Mucosa of stomach (tissue), 1 donor: ENCODE data around the gene OR11A1.
"Not testable (repeated sequence)": the region's sequence is repeated elsewhere in the genome, so short reads cannot be mapped to it uniquely, and the experiment has no call there.

Source experiments
- H3K27me3 ChIP-seq: one replicate; pipeline ENCODE4 v1.7.0; 2013; ENCODE audit warnings: mild to moderate bottlenecking, low read length; ENCODE audit not compliant: control insufficient read depth, insufficient read depth
- H3K36me3 ChIP-seq: one replicate; pipeline ENCODE4 v1.7.0; 2013; ENCODE audit warnings: low read length; ENCODE audit not compliant: control insufficient read depth, insufficient read depth
- H3K4me1 ChIP-seq: one replicate; pipeline ENCODE4 v1.7.0; 2013; ENCODE audit warnings: mild to moderate bottlenecking, low read length; ENCODE audit not compliant: control insufficient read depth, insufficient read depth
- H3K4me3 ChIP-seq: one replicate; pipeline ENCODE4 v1.7.0; 2013; ENCODE audit warnings: low read length
- H3K9ac ChIP-seq: one replicate; pipeline ENCODE4 v1.7.0; 2013; ENCODE audit warnings: mild to moderate bottlenecking, low read length, moderate library complexity
- H3K9me3 ChIP-seq: one replicate; pipeline ENCODE4 v1.7.0; 2013; ENCODE audit warnings: mild to moderate bottlenecking, low read length, moderate library complexity; ENCODE audit not compliant: control insufficient read depth
- donor health status: Pancreatic carcinoma.

Gene OR11A1

DNA sequence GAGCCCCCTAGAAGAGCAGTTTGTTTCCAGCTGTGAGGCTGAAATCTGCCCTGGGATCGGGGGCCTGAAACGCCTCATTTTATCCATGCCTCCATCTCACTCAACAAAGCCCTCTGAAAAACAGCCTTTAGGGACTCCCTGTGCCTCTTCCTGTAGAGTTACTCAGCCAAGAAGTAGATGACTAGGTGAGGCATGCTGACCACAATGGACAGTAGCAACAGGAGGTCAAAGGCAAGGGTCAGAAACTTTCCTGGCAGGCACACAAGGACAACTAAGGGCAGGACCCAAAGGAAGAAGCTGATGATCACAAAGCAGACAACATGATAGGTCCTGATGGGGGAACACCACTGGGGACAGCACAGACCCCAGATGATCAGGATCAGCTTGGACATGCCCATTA, 18.1 kb upstream of the OR11A1 start:
- H3K27me3 ChIP-seq: no peaks in the 10 kb centered on the region
- H3K4me3 ChIP-seq: no peak overlapping the region
- H3K9ac ChIP-seq: no peak overlapping the region
- no peaks in the 10 kb centered on the region for H3K4me1 ChIP-seq
- no peaks in the 10 kb centered on the region for H3K9me3 ChIP-seq
- no peaks in the 10 kb centered on the region for H3K36me3 ChIP-seq

DNA sequence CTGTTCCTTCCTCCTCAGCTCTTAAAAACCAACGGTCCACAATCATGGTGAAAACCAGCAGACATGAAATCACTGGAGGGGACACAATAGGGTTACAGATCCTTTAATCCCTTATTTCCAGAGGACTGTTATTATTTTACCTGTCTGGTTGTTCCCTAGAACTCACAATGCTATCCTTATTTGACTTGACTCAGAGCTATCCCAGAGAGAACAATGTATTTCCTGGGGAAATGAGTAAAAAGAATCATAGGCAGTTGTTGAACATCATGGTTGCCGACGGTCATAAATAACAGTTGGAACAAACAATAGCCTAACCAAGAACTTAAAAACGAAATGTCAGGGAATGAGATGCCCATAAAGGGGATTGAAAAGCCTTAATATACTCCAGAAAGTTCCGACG, 9.4 kb upstream of the OR11A1 start:
- Histone ChIP-seq H3K36me3 (no peaks in the 10 kb centered on the region), H3K27me3 (no peaks in the 10 kb centered on the region), H3K9ac (no peak overlapping the region), H3K4me1 (peaks cover 4% of the 10 kb centered on the region), H3K9me3 (no peaks in the 10 kb centered on the region), H3K4me3 (no peak overlapping the region)

DNA sequence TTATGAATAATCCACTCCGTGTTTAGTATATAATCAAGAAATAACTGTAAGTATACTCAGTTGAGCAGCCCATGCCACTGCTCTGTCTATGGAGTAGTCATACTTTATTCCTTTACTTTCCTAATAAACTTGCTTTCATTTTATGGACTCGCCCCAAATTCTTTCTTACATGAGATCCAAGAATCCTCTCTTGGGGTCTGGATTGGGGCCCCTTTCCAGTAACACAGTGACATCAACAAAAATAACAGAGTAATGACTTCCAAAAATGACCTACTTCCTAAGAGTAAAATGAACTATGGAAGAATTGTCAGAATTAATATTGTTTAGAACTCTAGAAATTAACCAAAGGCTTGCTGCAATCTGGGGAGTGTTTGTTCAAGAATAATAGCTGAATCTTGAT, 8.9 kb upstream of the OR11A1 start:
- Histone ChIP-seq H3K9me3 (no peaks in the 10 kb centered on the region), H3K9ac (no peak overlapping the region), H3K27me3 (no peaks in the 10 kb centered on the region), H3K4me1 (peaks cover 4% of the 10 kb centered on the region), H3K36me3 (no peaks in the 10 kb centered on the region), H3K4me3 (no peak overlapping the region)

DNA sequence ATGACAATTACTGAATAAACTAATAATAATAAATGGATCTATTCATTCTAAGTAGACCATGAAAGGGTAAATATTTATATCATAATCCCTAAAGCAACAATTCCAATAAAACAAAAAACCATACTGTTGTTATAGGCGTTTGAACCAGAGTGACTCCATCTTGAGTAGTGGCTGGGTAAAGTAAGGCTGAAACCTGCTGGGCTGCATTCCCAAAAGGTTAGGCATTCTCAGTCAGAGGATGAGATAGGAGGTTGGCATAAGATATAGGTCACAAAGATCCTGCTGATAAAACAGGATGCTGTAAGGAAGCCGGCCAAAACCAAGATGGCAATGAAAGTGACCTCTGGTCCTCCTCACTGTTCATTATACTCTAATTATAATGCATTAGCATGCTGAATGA, 8.4 kb upstream of the OR11A1 start:
- Histone ChIP-seq H3K36me3 (no peaks in the 10 kb centered on the region), H3K9me3 (no peaks in the 10 kb centered on the region), H3K27me3 (no peaks in the 10 kb centered on the region), H3K9ac (no peak overlapping the region), H3K4me1 (peaks cover 4% of the 10 kb centered on the region), H3K4me3 (no peak overlapping the region)

DNA sequence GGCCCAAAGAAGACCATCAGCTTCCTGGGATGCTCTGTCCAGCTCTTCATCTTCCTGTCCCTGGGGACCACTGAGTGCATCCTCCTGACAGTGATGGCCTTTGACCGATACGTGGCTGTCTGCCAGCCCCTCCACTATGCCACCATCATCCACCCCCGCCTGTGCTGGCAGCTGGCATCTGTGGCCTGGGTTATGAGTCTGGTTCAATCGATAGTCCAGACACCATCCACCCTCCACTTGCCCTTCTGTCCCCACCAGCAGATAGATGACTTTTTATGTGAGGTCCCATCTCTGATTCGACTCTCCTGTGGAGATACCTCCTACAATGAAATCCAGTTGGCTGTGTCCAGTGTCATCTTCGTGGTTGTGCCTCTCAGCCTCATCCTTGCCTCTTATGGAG, 5.2 kb upstream of the OR11A1 start:
- Histone ChIP-seq H3K4me1 (peaks cover 4% of the 10 kb centered on the region), H3K27me3 (peaks cover 2% of the 10 kb centered on the region), H3K9me3 (no peaks in the 10 kb centered on the region), H3K9ac (no peak overlapping the region), H3K36me3 (no peaks in the 10 kb centered on the region), H3K4me3 (no peak overlapping the region)

DNA sequence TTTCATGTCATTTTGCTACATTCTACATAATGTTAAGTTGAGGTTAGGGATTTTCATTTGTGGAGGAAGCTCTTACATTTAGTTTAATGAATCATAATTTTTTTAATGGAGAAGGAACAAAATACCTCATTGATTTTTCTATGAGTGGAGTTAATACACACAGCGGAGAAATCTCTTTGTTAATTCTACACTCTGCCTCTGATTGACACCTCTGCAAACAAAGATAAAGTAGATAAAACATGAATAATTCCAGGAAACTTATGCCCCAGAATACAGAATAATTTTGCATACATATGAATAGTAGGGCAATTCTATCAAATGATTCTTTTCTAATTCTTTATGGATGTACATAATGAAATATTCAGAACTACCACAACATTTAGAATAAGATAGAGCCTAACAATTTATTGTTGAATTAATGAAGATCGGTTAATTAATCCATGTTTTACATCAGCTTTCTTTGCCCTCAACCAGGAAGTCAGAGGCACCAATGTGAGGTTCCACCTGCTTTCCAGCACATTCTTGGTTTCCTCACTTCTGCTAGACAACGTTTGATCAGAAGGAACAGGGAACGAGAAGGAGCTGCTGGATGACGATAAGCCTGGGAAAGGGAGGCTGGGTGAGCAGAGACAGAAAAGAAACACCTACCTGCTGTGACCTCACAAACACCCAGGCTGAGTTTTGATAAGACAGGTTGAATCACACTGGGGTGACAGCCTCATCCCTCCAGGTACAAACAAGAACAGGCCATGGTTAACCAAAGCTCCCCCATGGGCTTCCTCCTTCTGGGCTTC, 4.3 kb upstream of the OR11A1 start:
- Histone ChIP-seq H3K9me3 (no peaks in the 10 kb centered on the region), H3K27me3 (peaks cover 2% of the 10 kb centered on the region), H3K9ac (no peak overlapping the region), H3K4me1 (peaks cover 4% of the 10 kb centered on the region), H3K4me3 (no peak overlapping the region), H3K36me3 (no peaks in the 10 kb centered on the region)

DNA sequence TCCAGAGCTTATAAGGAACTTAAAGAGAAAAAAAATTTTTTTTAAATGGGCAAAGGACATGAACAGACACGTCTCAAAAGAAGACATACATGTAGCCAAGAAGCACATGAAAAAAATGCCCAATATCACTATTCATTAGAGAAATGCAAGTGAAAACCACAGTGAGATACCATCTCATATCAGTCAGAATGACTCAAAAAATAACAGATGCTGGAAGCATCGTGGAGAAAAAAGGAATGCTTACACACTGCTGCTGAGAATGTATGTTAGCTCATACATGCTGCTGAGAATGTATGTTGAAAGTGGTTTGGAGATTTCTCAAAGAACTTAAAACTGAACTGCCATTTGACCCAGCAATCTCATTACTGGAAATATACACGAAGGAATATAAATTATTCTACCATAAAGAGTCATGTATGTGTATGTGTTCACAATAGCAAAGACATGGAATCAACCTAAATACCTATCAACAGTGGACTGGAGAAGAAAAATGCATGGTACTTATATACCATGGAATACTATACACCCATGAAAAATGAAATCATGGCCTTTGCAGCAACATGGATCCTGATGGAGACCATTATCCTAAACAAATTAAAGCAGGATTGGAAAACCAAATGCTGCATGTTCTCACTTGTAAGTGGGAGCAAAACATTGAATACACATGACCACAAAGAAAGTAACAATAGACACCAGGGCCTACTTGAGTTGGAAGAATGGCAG, 5.2 kb downstream of the OR11A1 start:
- H3K9ac ChIP-seq: no peak overlapping the region
- H3K4me3 ChIP-seq: no peak overlapping the region
- H3K9me3 ChIP-seq: no peaks in the 10 kb centered on the region
- no peaks in the 10 kb centered on the region for H3K27me3 ChIP-seq
- no peaks in the 10 kb centered on the region for H3K36me3 ChIP-seq
- H3K4me1 ChIP-seq: no peaks in the 10 kb centered on the region

DNA sequence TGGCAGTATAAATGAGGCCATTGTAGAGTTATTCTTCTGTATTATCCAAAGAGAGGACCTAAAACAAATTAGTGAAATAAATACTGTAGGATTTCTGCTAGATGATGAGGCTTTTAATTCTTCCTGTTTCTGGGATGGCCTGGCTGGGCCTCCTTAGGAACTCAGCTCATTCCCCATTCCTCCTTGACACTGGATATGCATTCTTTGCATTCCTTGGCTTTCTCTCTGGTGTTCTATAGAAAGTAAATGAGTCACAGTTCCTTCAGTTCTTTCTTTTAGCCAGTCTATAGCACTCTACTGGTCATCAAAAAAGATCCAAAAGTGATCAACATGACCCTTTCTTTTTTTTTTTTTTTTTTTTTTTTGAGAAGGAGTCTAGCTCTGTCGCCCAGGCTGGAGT, 9.2 kb downstream of the OR11A1 start:
- H3K9ac ChIP-seq: no peak overlapping the region
- no peaks in the 10 kb centered on the region for H3K4me1 ChIP-seq
- H3K4me3 ChIP-seq: no peak overlapping the region
- H3K36me3 ChIP-seq: no peaks in the 10 kb centered on the region
- no peaks in the 10 kb centered on the region for H3K9me3 ChIP-seq
- H3K27me3 ChIP-seq: no peaks in the 10 kb centered on the region

DNA sequence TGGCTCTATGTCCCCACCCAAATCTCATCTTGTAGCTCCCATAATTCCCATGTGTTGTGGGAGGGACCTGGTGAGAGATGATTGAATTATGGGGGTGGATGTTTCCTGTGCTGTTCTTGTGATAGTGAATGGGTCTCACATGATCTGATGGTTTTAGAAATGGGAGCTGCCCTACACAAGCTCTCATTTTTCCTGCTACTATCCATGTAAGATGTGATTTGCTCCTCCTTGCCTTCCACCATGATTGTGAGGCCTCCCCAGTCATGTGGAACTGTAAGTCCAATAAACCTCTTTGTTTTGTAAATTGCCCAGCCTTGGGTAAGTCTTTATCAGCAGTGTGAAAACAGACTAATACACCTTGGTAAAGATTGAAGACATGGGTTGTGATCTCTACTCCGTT, 12.8 kb downstream of the OR11A1 start:
- not testable (repeated sequence) for H3K36me3 ChIP-seq, H3K27me3 ChIP-seq, H3K4me1 ChIP-seq, H3K9me3 ChIP-seq, H3K4me3 ChIP-seq, H3K9ac ChIP-seq

DNA sequence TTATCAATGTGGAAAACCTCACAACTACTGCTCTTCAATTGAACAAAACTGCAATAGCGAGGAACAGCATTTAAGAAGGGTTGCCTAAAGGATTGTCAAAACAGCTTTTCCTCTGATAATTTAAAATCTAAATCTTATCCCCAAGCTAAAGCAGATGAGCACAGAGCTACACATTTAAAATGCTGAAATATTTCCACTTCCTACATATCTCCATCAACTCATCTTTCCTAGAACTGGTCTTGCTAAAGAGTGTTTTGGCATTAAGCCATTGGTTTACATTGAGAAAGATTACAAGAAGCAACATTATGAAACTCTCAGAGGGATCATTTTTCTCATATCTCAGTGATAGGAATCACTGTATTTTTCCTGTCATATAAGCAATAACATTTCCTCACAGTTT, 14.2 kb downstream of the OR11A1 start:
- Histone ChIP-seq H3K27me3 (no peaks in the 10 kb centered on the region), H3K9me3 (no peaks in the 10 kb centered on the region), H3K4me3 (no peak overlapping the region), H3K36me3 (no peaks in the 10 kb centered on the region), H3K9ac (no peak overlapping the region), H3K4me1 (no peaks in the 10 kb centered on the region)

DNA sequence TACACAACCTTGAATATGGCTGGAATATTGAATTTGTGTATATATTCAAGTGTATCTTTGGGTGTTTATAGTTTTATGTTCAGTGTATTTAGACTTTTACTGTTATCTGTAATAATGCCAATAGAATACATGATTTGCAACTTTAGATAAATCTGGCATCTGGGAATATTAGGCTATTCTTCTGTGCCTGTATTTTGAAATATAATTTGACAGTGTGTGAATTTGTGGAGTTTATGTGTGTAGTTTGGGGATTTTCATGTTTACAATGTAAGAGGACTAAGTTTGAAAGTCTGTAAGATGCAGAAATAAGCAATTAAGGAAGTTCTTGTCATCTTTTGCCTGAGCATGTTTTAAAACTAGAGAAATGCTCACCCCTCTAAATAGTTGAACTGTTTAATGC, 17.9 kb downstream of the OR11A1 start, which contains the start of gene OR10C1:
TSS of gene OR10C1 (plus strand) at position 301 of the 400 bp plus-strand sequence. CDS start 710 bp downstream, outside the sequence.
- Histone ChIP-seq H3K9ac (no peak within 1 kb of the TSS), H3K4me3 (no peak within 1 kb of the TSS), H3K9me3 (no peaks in the 10 kb centered on the region), H3K36me3 (no peaks in the 10 kb centered on the region), H3K4me1 (no peaks in the 10 kb centered on the region), H3K27me3 (no peaks in the 10 kb centered on the region)

DNA sequence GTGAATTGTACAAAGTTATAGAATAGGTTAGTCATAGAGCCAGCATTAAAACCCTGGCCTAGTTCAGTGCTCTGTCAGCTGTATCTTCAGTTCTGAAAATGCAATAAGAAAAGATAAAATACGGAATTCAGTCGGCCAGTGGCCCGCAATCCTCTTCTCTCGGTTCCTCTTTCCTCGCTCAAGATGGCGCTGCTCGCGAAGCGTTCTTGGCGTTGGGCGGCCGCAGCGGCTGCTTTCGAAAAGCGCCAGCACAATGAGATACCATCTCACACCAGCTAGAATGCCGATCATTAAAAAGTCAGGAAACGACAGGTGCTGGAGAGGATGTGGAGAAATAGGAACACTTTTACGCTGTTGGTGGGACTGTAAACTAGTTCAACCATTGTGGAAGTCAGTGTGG, 20.1 kb downstream of the OR11A1 start:
- H3K36me3 ChIP-seq, H3K4me1 ChIP-seq, H3K4me3 ChIP-seq, H3K27me3 ChIP-seq, H3K9ac ChIP-seq, H3K9me3 ChIP-seq: not testable (repeated sequence)
